Neural cell (in vitro differentiated cells): Measurements from ENCODE around the gene CYB5A. TPM values are rescaled to one million over a fixed set of nuclear protein-coding genes. Genes with fewer than 3 reads are reported as not detected.

Experiments
- H2AFZ ChIP-seq: fragments of 200-600, 300-800 bp; sonication (generic), shearing (Covaris generic); 2 replicates; pipeline ENCODE4 v1.6.0; 2014; ENCODE audit warnings: low read depth, mild to moderate bottlenecking, antibody characterized with exemption, low read length, moderate library complexity
- H3F3A ChIP-seq: fragments of 200-600 bp; shearing (Covaris generic); 2 replicates; pipeline ENCODE4 v1.6.1; 2016; ENCODE audit warnings: mild to moderate bottlenecking, moderate library complexity, mixed read lengths, antibody characterized with exemption, low read length; ENCODE audit not compliant: insufficient read depth, poor library complexity, severe bottlenecking
- H3K27ac ChIP-seq: fragments of 200-600, 300-800 bp; sonication (generic), shearing (Covaris generic); 2 replicates; pipeline ENCODE4 v1.5.1; 2014; ENCODE audit warnings: mild to moderate bottlenecking, low read length, moderate library complexity
- H3K27me3 ChIP-seq: fragments of 300-800, 200-600 bp; sonication (generic), shearing (Covaris generic); 2 replicates; pipeline ENCODE4 v1.6.0; 2014; ENCODE audit warnings: mild to moderate bottlenecking, low read depth, low read length, moderate library complexity; ENCODE audit not compliant: insufficient read depth
- H3K36me3 ChIP-seq: fragments of 300-800, 200-600 bp; sonication (generic), shearing (Covaris generic); 2 replicates; pipeline ENCODE4 v1.5.1; 2014; ENCODE audit warnings: mild to moderate bottlenecking, antibody characterized with exemption, low read length, moderate library complexity; ENCODE audit not compliant: insufficient read depth
- H3K4me2 ChIP-seq: fragments of 300-800, 200-600 bp; sonication (generic), shearing (Covaris generic); 2 replicates; pipeline ENCODE4 v1.6.0; 2014; ENCODE audit warnings: mild to moderate bottlenecking, low read length
- H3K4me3 ChIP-seq: fragments of 300-800, 200-600 bp; sonication (generic), shearing (Covaris generic); 2 replicates; pipeline ENCODE4 v1.5.1; 2014; ENCODE audit warnings: mild to moderate bottlenecking, low read length, moderate library complexity
- H3K79me2 ChIP-seq: fragments of 200-600 bp; shearing (Covaris generic); replicated peaks from 2 replicates; pipeline ENCODE4 v1.6.0; 2014; ENCODE audit warnings: mild to moderate bottlenecking, low read length, moderate library complexity; ENCODE audit not compliant: insufficient read depth
- H3K9ac ChIP-seq: fragments of 300-800, 200-600 bp; sonication (generic), shearing (Covaris generic); 2 replicates; pipeline ENCODE4 v1.6.1; 2016; ENCODE audit warnings: mild to moderate bottlenecking, low read length, mixed read lengths
- H3K9me2 ChIP-seq: fragments of 200-600 bp; shearing (Covaris generic); 2 replicates; pipeline ENCODE4 v1.6.1; 2016; ENCODE audit warnings: mild to moderate bottlenecking, low read length, mixed read lengths; ENCODE audit not compliant: insufficient read depth
- H3K9me3 ChIP-seq: fragments of 200-600, 300-800 bp; sonication (generic), shearing (Covaris generic); 2 replicates; pipeline ENCODE4 v1.6.1; 2016; ENCODE audit warnings: mild to moderate bottlenecking, mixed run types, low read length, moderate library complexity, mixed read lengths
- H4K20me1 ChIP-seq: fragments of 200-600 bp; shearing (Covaris generic); 2 replicates; pipeline ENCODE4 v1.6.1; 2016; ENCODE audit warnings: mild to moderate bottlenecking, mixed run types; ENCODE audit not compliant: insufficient read depth
- EP300 ChIP-seq: fragments of 450-650 bp; conservative IDR thresholded peaks from 2 replicates; pipeline ENCODE4 v1.6.1; 2014; ENCODE audit warnings: antibody characterized with exemption, mild to moderate bottlenecking, moderate library complexity; ENCODE audit not compliant: poor library complexity, severe bottlenecking
- EZH2 ChIP-seq: fragments of 200-600, 300-800 bp; shearing (Covaris generic), sonication (generic); IDR thresholded peaks from 2 replicates; pipeline ENCODE4 v1.6.1; 2014; ENCODE audit warnings: antibody characterized with exemption, low read length, borderline replicate concordance, mild to moderate bottlenecking; ENCODE audit not compliant: insufficient read depth, poor library complexity, severe bottlenecking
- MXI1 ChIP-seq: fragments of 450-650 bp; conservative IDR thresholded peaks from 2 replicates; pipeline ENCODE4 v1.6.1; 2014; ENCODE audit warnings: antibody characterized with exemption, mild to moderate bottlenecking; ENCODE audit not compliant: poor library complexity, severe bottlenecking
- POLR2AphosphoS5 ChIP-seq: IDR thresholded peaks from 2 replicates; pipeline ENCODE4 v1.6.1; 2012
- RAD21 ChIP-seq: fragments of 450-650 bp; conservative IDR thresholded peaks from 2 replicates; pipeline ENCODE4 v1.6.1; 2014; ENCODE audit warnings: antibody characterized with exemption, mild to moderate bottlenecking, moderate library complexity
- SMC3 ChIP-seq: fragments of 450-650 bp; conservative IDR thresholded peaks from 2 replicates; pipeline ENCODE4 v1.6.1; 2014; ENCODE audit warnings: antibody characterized with exemption, mild to moderate bottlenecking, moderate library complexity; ENCODE audit not compliant: poor library complexity
- TAF1 ChIP-seq: IDR thresholded peaks from 2 replicates; pipeline ENCODE4 v1.6.1; 2012; ENCODE audit warnings: low read depth
- polyA plus RNA-seq: library from polyadenylated mRNA; depleted of rRNA; stranded (reverse); fragments of >200 nt; gene quantifications from 2 replicates; pipeline ENCODE4 v1.2.3, GENCODE V29; 2014
- TF ChIP-seq, protein P1 (sequence below): fragments of 450-650 bp; IDR thresholded peaks from 2 replicates; pipeline ENCODE4 v1.5.1; 2014; ENCODE audit warnings: antibody characterized with exemption, mild to moderate bottlenecking, moderate library complexity; ENCODE audit not compliant: poor library complexity, severe bottlenecking
- TF ChIP-seq, protein P2 (sequence below): IDR thresholded peaks from 2 replicates; pipeline ENCODE4 v1.6.1; 2012; ENCODE audit warnings: borderline replicate concordance

The CYB5A gene
- polyA plus RNA-seq, 1 donor from 2014 or later: 35.4 TPM

DNA sequence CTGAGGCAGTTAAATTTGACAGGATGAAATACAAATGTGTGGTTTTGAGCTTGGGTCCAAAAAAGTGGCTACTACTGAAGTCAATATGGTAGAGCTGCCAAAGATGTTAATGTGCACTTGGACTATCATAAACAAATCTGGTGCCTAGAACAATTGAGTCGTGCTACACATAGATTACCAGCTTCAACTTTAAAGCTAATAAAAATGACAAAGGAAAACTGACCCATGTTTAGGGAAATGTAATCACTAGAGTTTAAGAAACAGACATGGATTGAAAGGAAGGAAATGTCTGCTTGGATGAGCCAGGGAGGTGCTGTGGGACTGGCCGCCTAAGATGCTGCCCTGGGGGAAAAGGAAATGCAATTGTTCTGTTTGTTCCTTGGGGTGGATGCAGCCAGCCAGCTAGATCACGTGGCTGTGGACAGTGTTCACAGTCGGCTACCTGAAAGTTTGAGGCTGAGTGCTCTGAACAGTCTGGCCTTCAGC lies 36.6 kb downstream of the CYB5A start:
- H3K9me2 ChIP-seq: no peaks in the 10 kb centered on the region
- no peak overlapping the region for H3K27ac ChIP-seq
- TF ChIP-seq MXI1: no peak
- TF ChIP-seq, protein P1, sequence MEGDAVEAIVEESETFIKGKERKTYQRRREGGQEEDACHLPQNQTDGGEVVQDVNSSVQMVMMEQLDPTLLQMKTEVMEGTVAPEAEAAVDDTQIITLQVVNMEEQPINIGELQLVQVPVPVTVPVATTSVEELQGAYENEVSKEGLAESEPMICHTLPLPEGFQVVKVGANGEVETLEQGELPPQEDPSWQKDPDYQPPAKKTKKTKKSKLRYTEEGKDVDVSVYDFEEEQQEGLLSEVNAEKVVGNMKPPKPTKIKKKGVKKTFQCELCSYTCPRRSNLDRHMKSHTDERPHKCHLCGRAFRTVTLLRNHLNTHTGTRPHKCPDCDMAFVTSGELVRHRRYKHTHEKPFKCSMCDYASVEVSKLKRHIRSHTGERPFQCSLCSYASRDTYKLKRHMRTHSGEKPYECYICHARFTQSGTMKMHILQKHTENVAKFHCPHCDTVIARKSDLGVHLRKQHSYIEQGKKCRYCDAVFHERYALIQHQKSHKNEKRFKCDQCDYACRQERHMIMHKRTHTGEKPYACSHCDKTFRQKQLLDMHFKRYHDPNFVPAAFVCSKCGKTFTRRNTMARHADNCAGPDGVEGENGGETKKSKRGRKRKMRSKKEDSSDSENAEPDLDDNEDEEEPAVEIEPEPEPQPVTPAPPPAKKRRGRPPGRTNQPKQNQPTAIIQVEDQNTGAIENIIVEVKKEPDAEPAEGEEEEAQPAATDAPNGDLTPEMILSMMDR: no peak
- TF ChIP-seq, protein P2, sequence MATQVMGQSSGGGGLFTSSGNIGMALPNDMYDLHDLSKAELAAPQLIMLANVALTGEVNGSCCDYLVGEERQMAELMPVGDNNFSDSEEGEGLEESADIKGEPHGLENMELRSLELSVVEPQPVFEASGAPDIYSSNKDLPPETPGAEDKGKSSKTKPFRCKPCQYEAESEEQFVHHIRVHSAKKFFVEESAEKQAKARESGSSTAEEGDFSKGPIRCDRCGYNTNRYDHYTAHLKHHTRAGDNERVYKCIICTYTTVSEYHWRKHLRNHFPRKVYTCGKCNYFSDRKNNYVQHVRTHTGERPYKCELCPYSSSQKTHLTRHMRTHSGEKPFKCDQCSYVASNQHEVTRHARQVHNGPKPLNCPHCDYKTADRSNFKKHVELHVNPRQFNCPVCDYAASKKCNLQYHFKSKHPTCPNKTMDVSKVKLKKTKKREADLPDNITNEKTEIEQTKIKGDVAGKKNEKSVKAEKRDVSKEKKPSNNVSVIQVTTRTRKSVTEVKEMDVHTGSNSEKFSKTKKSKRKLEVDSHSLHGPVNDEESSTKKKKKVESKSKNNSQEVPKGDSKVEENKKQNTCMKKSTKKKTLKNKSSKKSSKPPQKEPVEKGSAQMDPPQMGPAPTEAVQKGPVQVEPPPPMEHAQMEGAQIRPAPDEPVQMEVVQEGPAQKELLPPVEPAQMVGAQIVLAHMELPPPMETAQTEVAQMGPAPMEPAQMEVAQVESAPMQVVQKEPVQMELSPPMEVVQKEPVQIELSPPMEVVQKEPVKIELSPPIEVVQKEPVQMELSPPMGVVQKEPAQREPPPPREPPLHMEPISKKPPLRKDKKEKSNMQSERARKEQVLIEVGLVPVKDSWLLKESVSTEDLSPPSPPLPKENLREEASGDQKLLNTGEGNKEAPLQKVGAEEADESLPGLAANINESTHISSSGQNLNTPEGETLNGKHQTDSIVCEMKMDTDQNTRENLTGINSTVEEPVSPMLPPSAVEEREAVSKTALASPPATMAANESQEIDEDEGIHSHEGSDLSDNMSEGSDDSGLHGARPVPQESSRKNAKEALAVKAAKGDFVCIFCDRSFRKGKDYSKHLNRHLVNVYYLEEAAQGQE: no peak
- no peak for TF ChIP-seq TAF1
- no peak for TF ChIP-seq RAD21
- TF ChIP-seq POLR2AphosphoS5: no peak
- TF ChIP-seq EZH2: no peak
- TF ChIP-seq SMC3: no peak
- no peak for TF ChIP-seq EP300
- H3K9ac ChIP-seq: no peak overlapping the region
- no peaks in the 10 kb centered on the region for H4K20me1 ChIP-seq
- H3K36me3 ChIP-seq: no peaks in the 10 kb centered on the region
- no peak overlapping the region for H3K4me3 ChIP-seq
- H3F3A ChIP-seq: no peaks in the 10 kb centered on the region
- H3K27me3 ChIP-seq: no peaks in the 10 kb centered on the region
- no peak overlapping the region for H2AFZ ChIP-seq
- no peak overlapping the region for H3K4me2 ChIP-seq
- H3K79me2 ChIP-seq: no peaks in the 10 kb centered on the region
- no peaks in the 10 kb centered on the region for H3K9me3 ChIP-seq

DNA sequence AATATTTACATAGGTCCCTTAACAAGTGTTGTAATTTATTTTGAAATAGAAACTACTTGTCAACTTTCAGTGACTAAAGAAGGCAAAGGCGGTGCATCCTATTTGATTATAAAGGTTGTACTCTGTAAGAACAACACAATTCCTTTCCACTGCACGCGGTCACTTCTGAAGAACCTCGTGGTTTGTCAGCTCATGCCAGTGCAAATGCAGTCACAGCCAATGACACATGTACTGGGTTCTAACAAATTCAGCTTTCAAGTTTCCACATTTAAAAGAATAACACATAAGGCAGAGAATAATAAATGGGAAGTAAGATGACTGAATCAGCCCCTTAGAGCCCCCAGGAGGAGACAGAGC lies 39.7 kb downstream of the CYB5A start:
- Histone ChIP-seq H3K9me2 (no peaks in the 10 kb centered on the region), H3K9ac (no peak overlapping the region), H2AFZ (no peak overlapping the region), H4K20me1 (no peaks in the 10 kb centered on the region), H3F3A (no peaks in the 10 kb centered on the region), H3K9me3 (no peaks in the 10 kb centered on the region), H3K4me3 (no peak overlapping the region), H3K79me2 (no peaks in the 10 kb centered on the region), H3K36me3 (no peaks in the 10 kb centered on the region), H3K27me3 (no peaks in the 10 kb centered on the region), H3K4me2 (no peak overlapping the region), H3K27ac (no peak overlapping the region)
- TF ChIP-seq POLR2AphosphoS5: no peak
- TF ChIP-seq TAF1: no peak
- TF ChIP-seq RAD21: no peak
- TF ChIP-seq, protein P2: no peak
- TF ChIP-seq, protein P1: no peak
- TF ChIP-seq MXI1: no peak
- no peak for TF ChIP-seq SMC3
- no peak for TF ChIP-seq EP300
- no peak for TF ChIP-seq EZH2
